NCI-H1048 (cell line): ENCODE results near the gene GAB3.
"Not testable (repeated sequence)": the region's sequence is repeated elsewhere in the genome, so short reads cannot be mapped to it uniquely, and the experiment has no call there.

Experiments used
- DNase-seq: peaks from one replicate; lab custom pipeline; 2025; lab: John Stamatoyannopoulos, UW

The GAB3 gene

GRCh38 chrX:154657226-154657805 lies 93.6 kb downstream of the GAB3 start:
- DNase-seq: no peak

- no peak for DNase-seq
These were observed 95.1 kb downstream of the GAB3 start for GRCh38 chrX:154655786-154656185.

GRCh38 chrX:154655346-154655745 lies 95.5 kb downstream of the GAB3 start:
- no peak for DNase-seq

GRCh38 chrX:154654925-154655324 lies 96.0 kb downstream of the GAB3 start:
- DNase-seq: no peak

GRCh38 chrX:154654372-154654771 lies 96.5 kb downstream of the GAB3 start:
- no peak for DNase-seq

- DNase-seq: not testable (repeated sequence)
These were observed 97.5 kb downstream of the GAB3 start, which contains the start of gene CTAG2 for GRCh38 chrX:154653413-154653812. Gene CTAG2, minus strand, starts transcription at chrX:154653579. Its CDS starts 64 bp downstream, at chrX:154653515.

GRCh38 chrX:154653048-154653401 lies 97.9 kb downstream of the GAB3 start:
- no peak for DNase-seq

- no peak for DNase-seq
These were observed 98.4 kb downstream of the GAB3 start for GRCh38 chrX:154652311-154653047.

GRCh38 chrX:154650221-154650510 lies 100.7 kb downstream of the GAB3 start:
- no peak for DNase-seq

- no peak for DNase-seq
These were observed 101.2 kb downstream of the GAB3 start for GRCh38 chrX:154649503-154650220.

- DNase-seq: no peak
These were observed 101.9 kb downstream of the GAB3 start for GRCh38 chrX:154648931-154649330.

GRCh38 chrX:154645745-154646378 lies 105.0 kb downstream of the GAB3 start:
- DNase-seq: not testable (repeated sequence)

GRCh38 chrX:154643708-154644107 lies 107.2 kb downstream of the GAB3 start:
- not testable (repeated sequence) for DNase-seq

GRCh38 chrX:154641740-154642139 lies 109.1 kb downstream of the GAB3 start:
- DNase-seq: not testable (repeated sequence)

GRCh38 chrX:154633661-154634060 lies 117.2 kb downstream of the GAB3 start:
- not testable (repeated sequence) for DNase-seq

GRCh38 chrX:154630949-154631348 lies 119.9 kb downstream of the GAB3 start:
- DNase-seq: not testable (repeated sequence)

GRCh38 chrX:154628960-154629359 lies 121.9 kb downstream of the GAB3 start:
- DNase-seq: not testable (repeated sequence)
